HL-60 (cell line): ENCODE data around the gene NSUN7.

Experiments
- DNase-seq, 2 experiments: peaks; one replicate each; pipeline ENCODE4 v3.0.0-alpha.2; 2010 to 2020; ENCODE audit warnings: low read depth in 1 of 2, low spot score in 1 of 2
- H3K27ac ChIP-seq: fragments of 250-450 bp; sonication (Bioruptor Pico); replicated peaks from 2 replicates; pipeline ENCODE4 v1.5.1; 2020; ENCODE audit warnings: mild to moderate bottlenecking, moderate library complexity
- H3K27me3 ChIP-seq: fragments of 250-450 bp; sonication (Bioruptor Pico); 2 replicates; pipeline ENCODE4 v1.5.1; 2021; ENCODE audit warnings: mild to moderate bottlenecking, moderate library complexity; ENCODE audit not compliant: insufficient read depth, poor library complexity, severe bottlenecking
- H3K4me3 ChIP-seq: replicated peaks from 2 replicates; pipeline ENCODE4 v1.5.1; 2011; ENCODE audit warnings: mild to moderate bottlenecking, control low read depth, low read length; ENCODE audit not compliant: insufficient read depth
- CTCF ChIP-seq: IDR thresholded peaks from one replicate; pipeline ENCODE4 v1.5.1; 2011; ENCODE audit warnings: low read length, control low read depth, inconsistent platforms; ENCODE audit not compliant: insufficient read depth
- GABPA ChIP-seq: IDR thresholded peaks from 2 replicates; pipeline ENCODE4 v1.6.1; 2012; ENCODE audit warnings: low read depth
- POLR2AphosphoS5 ChIP-seq: IDR thresholded peaks from 2 replicates; pipeline ENCODE4 v1.6.1; 2012; ENCODE audit warnings: low read depth
- REST ChIP-seq: IDR thresholded peaks from 2 replicates; pipeline ENCODE4 v1.6.1; 2012; ENCODE audit warnings: low read depth; ENCODE audit not compliant: insufficient replicate concordance
- SPI1 ChIP-seq: IDR thresholded peaks from 2 replicates; pipeline ENCODE4 v1.6.1; 2012; ENCODE audit warnings: low read depth, mild to moderate bottlenecking, borderline replicate concordance

The NSUN7 gene

DNA sequence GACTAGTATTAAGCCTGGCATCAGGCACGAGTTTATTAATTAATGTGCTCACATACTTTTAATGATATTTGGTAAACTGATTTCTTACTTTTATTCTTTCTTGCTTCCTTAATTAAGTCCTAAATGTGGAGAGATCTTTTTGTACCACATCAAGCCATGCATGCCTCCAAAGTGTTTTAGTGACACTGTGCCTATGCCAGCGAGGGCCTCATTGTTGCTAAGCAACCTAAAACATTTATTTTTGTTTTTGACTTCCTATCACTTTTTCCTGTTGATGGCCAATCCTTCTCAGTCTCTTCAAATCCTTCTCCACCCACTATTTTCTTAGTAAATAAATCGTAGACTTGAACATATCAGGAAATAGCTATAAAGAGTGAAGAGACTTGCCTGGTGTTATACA, 5.5 kb upstream of the NSUN7 start:
- no peak overlapping the region for H3K4me3 ChIP-seq
- no peak overlapping the region for H3K27ac ChIP-seq
- H3K27me3 ChIP-seq: no peaks in the 10 kb centered on the region
- no peak for TF ChIP-seq GABPA
- no peak for TF ChIP-seq SPI1
- no peak for TF ChIP-seq REST
- TF ChIP-seq POLR2AphosphoS5: no peak
- no peak for TF ChIP-seq CTCF
- DNase-seq: no peak

GRCh38 chr4:40745285-40745984, 4.3 kb upstream of the NSUN7 start:
- TF ChIP-seq REST (no peak), GABPA (no peak), POLR2AphosphoS5 (no peak), CTCF (no peak), SPI1 (no peak)
- no peak for DNase-seq
- Histone ChIP-seq H3K27me3 (peaks cover 3% of the 10 kb centered on the region), H3K27ac (no peak overlapping the region), H3K4me3 (no peak overlapping the region)

- Histone ChIP-seq H3K27me3 (peaks cover 7% of the 10 kb centered on the region), H3K27ac (no peak overlapping the region), H3K4me3 (no peak overlapping the region)
- DNase-seq: no peak
- no peak for TF ChIP-seq REST
- TF ChIP-seq POLR2AphosphoS5: no peak
Observed at GRCh38 chr4:40747207-40747835, 2.4 kb upstream of the NSUN7 start.
